Kidney (tissue), 14 donors: Measurements from ENCODE around the gene CGNL1. TPM values are rescaled to one million over a fixed set of nuclear protein-coding genes. Genes with fewer than 3 reads are reported as not detected.

ENCODE experiments used
- DNase-seq, 5 donors: peaks; one replicate each; pipeline ENCODE4 v3.0.0-alpha.2; 2013 to 2020
- FAIRE-seq: peaks from 2 replicates; lab custom pipeline; 2012; peaks lifted over from hg19 to GRCh38; lab: Jason Lieb, UNC
- H3K27ac ChIP-seq, 2 donors: one replicate each; pipeline ENCODE4 v1.7.0; 2013; ENCODE audit warnings: low read depth in 2 of 2, low read length in 2 of 2, inconsistent platforms in 1 of 2
- H3K27me3 ChIP-seq: one replicate; pipeline ENCODE4 v1.7.1; 2013; ENCODE audit warnings: low read length, inconsistent platforms; ENCODE audit not compliant: control insufficient read depth, insufficient read depth
- H3K36me3 ChIP-seq, 3 donors: one replicate each; pipeline versions ENCODE4 v1.7.0 to v1.7.1; 2013; ENCODE audit warnings: low read length in 3 of 3, control low read depth in 1 of 3, inconsistent platforms in 1 of 3; ENCODE audit not compliant: insufficient read depth in 3 of 3, control insufficient read depth in 2 of 3
- H3K4me1 ChIP-seq, 3 donors: one replicate each; pipeline versions ENCODE4 v1.7.0 to v1.7.1; 2013; ENCODE audit warnings: low read length in 3 of 3, inconsistent platforms in 1 of 3, low read depth in 1 of 3; ENCODE audit not compliant: control insufficient read depth in 2 of 3, insufficient read depth in 2 of 3
- H3K4me3 ChIP-seq, 3 donors: one replicate each; pipeline versions ENCODE4 v1.7.0 to v1.8.1; 2013; ENCODE audit warnings: low read length in 3 of 3, control low read depth in 1 of 3, inconsistent platforms in 1 of 3
- H3K9ac ChIP-seq, 3 donors: one replicate each; pipeline versions ENCODE4 v1.7.0 to v1.7.1; 2013; ENCODE audit warnings: low read length in 3 of 3, control low read depth in 1 of 3, inconsistent platforms in 1 of 3
- H3K9me3 ChIP-seq, 3 donors: one replicate each; pipeline versions ENCODE4 v1.7.0 to v1.7.1; 2013; ENCODE audit warnings: low read length in 3 of 3, control low read depth in 1 of 3, inconsistent platforms in 1 of 3; ENCODE audit not compliant: control insufficient read depth in 2 of 3, insufficient read depth in 1 of 3
- intact Hi-C: fragments of 100-400 bp; cut with DNase I; formaldehyde crosslinking; loops from one replicate; pipeline ENCODE4 v1.11.1; 2022
- polyA plus RNA-seq: library from polyadenylated mRNA; stranded (reverse); fragments of 350-450 nt; fragmentation: Illumina TruSeq; extraction: RNeasy Lipid Tissue Mini Kit (QIAGEN cat#74804); gene quantifications from one replicate; pipeline ENCODE4 v1.2.3, GENCODE V29; 2014; ENCODE audit warnings: low read depth, low replicate concordance; ENCODE audit not compliant: insufficient read depth
- total RNA-seq: library from RNA; stranded (reverse); fragmentation: NEBNext Ultra II Directional; extraction: Animal tissue kit (Norgen Biotek cat#: 25700); gene quantifications from one replicate; pipeline ENCODE4 v1.2.1, GENCODE V29; 2021
- TF ChIP-seq, protein P1 (sequence below): IDR thresholded peaks from 3 replicates; pipeline ENCODE4 v1.5.1; 2012; ENCODE audit warnings: mild to moderate bottlenecking, moderate library complexity, borderline replicate concordance; ENCODE audit not compliant: insufficient read depth; ENCODE audit errors: extremely low read depth
- donor health status: control.
- donor health status: control.
- donor health status: control.
- donor health status: control.
- donor health status: control.
- donor health status: DM: yes; HTN: yes; CAD: no.
- donor health status: Normal renal cell carcinoma (clear cell type).

CGNL1 gene
- total and polyA plus RNA-seq, 2 donors from 2014 or later, result 62.0 to 81.5 TPM

DNA sequence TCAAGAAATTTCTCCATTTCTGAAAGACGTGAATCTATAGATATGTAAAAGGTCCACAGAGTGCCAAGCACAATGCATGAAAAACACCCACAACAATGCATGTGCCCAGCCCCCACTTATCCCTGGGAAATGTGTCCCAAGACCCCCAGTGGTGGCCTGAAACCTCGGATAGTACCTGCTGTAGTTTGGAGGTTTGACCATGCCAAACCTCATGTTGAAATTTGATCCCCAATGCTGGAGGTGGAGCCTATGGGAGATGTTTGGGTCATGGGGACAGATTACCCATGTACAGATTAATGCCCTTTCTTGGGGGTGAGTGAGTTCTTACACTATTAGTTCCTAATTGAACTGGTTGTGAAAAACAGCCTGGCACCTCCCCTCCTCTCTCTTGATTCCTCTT is 194.0 kb downstream of the CGNL1 start:
- FAIRE-seq (no peak), DNase-seq (no peak)
- Histone ChIP-seq H3K4me1 (peaks cover 0 to 4% (median 0%) of the 10 kb centered on the region in 3 donors), H3K27ac (no peak overlapping the region), H3K27me3 (no peaks in the 10 kb centered on the region), H3K4me3 (no peak overlapping the region), H3K9me3 (no peaks in the 10 kb centered on the region), H3K36me3 (no peaks in the 10 kb centered on the region), H3K9ac (no peak overlapping the region)
- intact Hi-C loops, result no loop called here
- TF ChIP-seq, protein P1, sequence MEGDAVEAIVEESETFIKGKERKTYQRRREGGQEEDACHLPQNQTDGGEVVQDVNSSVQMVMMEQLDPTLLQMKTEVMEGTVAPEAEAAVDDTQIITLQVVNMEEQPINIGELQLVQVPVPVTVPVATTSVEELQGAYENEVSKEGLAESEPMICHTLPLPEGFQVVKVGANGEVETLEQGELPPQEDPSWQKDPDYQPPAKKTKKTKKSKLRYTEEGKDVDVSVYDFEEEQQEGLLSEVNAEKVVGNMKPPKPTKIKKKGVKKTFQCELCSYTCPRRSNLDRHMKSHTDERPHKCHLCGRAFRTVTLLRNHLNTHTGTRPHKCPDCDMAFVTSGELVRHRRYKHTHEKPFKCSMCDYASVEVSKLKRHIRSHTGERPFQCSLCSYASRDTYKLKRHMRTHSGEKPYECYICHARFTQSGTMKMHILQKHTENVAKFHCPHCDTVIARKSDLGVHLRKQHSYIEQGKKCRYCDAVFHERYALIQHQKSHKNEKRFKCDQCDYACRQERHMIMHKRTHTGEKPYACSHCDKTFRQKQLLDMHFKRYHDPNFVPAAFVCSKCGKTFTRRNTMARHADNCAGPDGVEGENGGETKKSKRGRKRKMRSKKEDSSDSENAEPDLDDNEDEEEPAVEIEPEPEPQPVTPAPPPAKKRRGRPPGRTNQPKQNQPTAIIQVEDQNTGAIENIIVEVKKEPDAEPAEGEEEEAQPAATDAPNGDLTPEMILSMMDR, result no peak

DNA sequence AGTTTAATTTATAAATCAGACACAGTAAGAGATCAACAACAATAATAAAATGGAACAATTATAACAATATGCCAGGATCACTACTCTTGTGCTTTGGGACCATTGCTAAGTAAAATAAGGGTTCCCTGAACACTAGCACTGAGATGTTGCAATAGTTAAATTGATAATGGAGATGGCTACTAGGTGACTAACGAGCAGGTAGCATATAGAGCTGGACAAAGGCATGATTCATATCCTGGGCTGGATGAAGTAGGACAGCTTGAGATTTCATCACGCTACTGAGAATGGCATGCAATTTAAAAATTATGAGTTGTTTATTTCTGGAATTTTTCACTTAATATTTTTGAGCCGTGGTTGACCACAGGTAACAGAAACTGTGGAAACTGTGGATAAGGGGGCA is 194.7 kb downstream of the CGNL1 start:
- intact Hi-C loops, result no loop called here
- Histone ChIP-seq H3K9ac (no peak overlapping the region), H3K9me3 (no peaks in the 10 kb centered on the region), H3K4me3 (no peak overlapping the region), H3K27me3 (no peaks in the 10 kb centered on the region), H3K4me1 (peaks cover 0 to 4% (median 0%) of the 10 kb centered on the region in 3 donors), H3K27ac (no peak overlapping the region), H3K36me3 (no peaks in the 10 kb centered on the region)
- TF ChIP-seq, protein P1, result no peak
- FAIRE-seq (no peak), DNase-seq (no peak)

DNA sequence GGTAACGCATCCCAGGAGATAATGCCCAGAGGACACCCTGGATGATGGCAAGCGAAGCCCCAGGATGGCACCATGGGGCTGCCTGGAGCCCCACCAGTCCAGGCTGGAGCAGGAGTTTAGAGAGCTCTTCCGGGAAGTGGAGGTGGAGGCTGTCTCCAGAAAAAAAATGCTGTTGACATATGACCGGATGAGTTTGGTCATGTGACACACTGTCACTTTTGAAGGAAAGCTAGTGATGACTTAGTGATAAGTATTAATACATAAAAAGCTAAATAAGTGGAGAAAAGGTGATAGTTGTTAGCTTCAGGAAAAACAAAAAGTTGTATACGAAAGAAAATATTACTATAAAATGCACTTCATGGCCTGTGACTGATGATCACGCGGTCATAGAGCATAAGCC is 195.4 kb downstream of the CGNL1 start:
- intact Hi-C loops, result no loop called here
- Histone ChIP-seq H3K36me3 (no peaks in the 10 kb centered on the region), H3K27me3 (no peaks in the 10 kb centered on the region), H3K9ac (no peak overlapping the region), H3K4me3 (no peak overlapping the region), H3K27ac (no peak overlapping the region), H3K4me1 (peaks cover 0 to 2% (median 0%) of the 10 kb centered on the region in 3 donors), H3K9me3 (no peaks in the 10 kb centered on the region)
- DNase-seq (no peak), FAIRE-seq (no peak)
- TF ChIP-seq, protein P1, result no peak

DNA sequence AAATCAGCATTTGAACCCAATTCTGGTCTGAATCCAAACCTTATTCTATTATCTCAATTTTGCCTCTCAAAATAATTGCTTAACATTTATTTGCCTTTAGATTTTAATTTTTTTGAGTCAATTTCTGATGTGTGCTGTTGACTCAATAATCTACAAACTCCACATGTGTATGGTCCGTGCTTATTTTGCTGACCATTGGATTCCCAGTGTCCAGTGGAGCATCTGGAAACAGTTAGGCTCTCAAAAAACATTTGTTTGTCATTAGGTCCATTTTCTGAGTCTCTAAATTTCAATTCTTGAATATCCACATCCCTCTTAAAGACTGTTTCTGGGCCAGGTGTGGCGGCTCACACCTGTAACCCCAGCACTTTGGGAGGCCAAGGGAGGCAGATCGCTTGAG is 196.2 kb downstream of the CGNL1 start:
- Histone ChIP-seq H3K9me3 (no peaks in the 10 kb centered on the region), H3K4me1 (no peaks in the 10 kb centered on the region), H3K36me3 (no peaks in the 10 kb centered on the region), H3K4me3 (no peak overlapping the region), H3K27me3 (no peaks in the 10 kb centered on the region), H3K9ac (no peak overlapping the region), H3K27ac (no peak overlapping the region)
- intact Hi-C loops, result no loop called here
- FAIRE-seq (no peak), DNase-seq (no peak)
- TF ChIP-seq, protein P1, result no peak
